HepG2 (cell line): ENCODE results near the gene SLC4A7. TPM values are rescaled to one million over a fixed set of nuclear protein-coding genes. Genes with fewer than 3 reads are reported as not detected.

Experiments used
- ATAC-seq: fragments of 200-7000 bp; cut with Tn5 transposase; 3 replicates; pipeline ENCODE4 v1.9.1; 2020; ENCODE audit warnings: mild to moderate bottlenecking, moderate library complexity
- BruUV-seq: library from RNA; stranded (reverse); fragments of 400-500 nt; replicated peaks from 2 replicates; lab custom pipeline; 2021; lab: Mats Ljungman, UMichigan
- CTCF ChIA-PET: fragments of 300-600 bp; formaldehyde crosslinking; extraction: SDS; loops from one replicate; lab custom pipeline; 2021; ENCODE audit warnings: low total read pairs, inconsistent platforms, low intra/inter-chr PET ratio; lab: Yijun Ruan, JAX
- POLR2A ChIA-PET: fragments of 350-600 bp; sonication (Branson Sonifier 250); formaldehyde crosslinking; loops from one replicate; lab custom pipeline; 2020; ENCODE audit warnings: antibody characterized with exemption, inconsistent platforms; lab: Yijun Ruan, JAX
- DNase-seq: peaks from one replicate; pipeline ENCODE4 v3.0.0-alpha.2; 2015; ENCODE audit warnings: low spot score
- FAIRE-seq: peaks from 3 replicates; lab custom pipeline; 2011; peaks lifted over from hg19 to GRCh38; lab: Jason Lieb, UNC
- H2AFZ ChIP-seq: one replicate; pipeline ENCODE4 v1.6.1; 2011; ENCODE audit warnings: low read length, inconsistent platforms
- H3K27ac ChIP-seq: fragments of 300-600 bp; 3 replicates; pipeline ENCODE4 v1.8.0; 2011; ENCODE audit warnings: mixed run types, mild to moderate bottlenecking, mixed read lengths, low read length, inconsistent platforms; ENCODE audit not compliant: insufficient read depth; ENCODE audit errors: extremely low read length
- H3K27me3 ChIP-seq, 2 experiments: fragments of 200-600 bp in 1 of 2; 2 replicates in 1 of 2; 3 replicates in 1 of 2; pipeline versions ENCODE4 v1.6.0 to v1.8.0; 2011; ENCODE audit warnings: low read length in 2 of 2, mild to moderate bottlenecking in 2 of 2, moderate library complexity in 2 of 2, inconsistent platforms in 1 of 2; ENCODE audit not compliant: insufficient read depth in 2 of 2, control insufficient read depth in 1 of 2
- H3K36me3 ChIP-seq, 2 experiments: fragments of 200-600 bp in 1 of 2; replicated peaks in 1 of 2; 2 replicates in 1 of 2; 3 replicates in 1 of 2; pipeline versions ENCODE4 v1.5.1 to v1.8.0; 2011; ENCODE audit warnings: low read length in 2 of 2, inconsistent platforms in 1 of 2; ENCODE audit not compliant: insufficient read depth in 2 of 2, control insufficient read depth in 1 of 2
- H3K4me1 ChIP-seq: 2 replicates; pipeline ENCODE4 v1.5.1; 2012; ENCODE audit warnings: low read length, inconsistent platforms; ENCODE audit not compliant: insufficient read depth
- H3K4me2 ChIP-seq: 2 replicates; pipeline ENCODE4 v1.6.0; 2011; ENCODE audit warnings: low read depth, low read length, inconsistent platforms
- H3K4me3 ChIP-seq, 3 experiments: fragments of 200-600 bp in 1 of 3; sonication (generic), shearing (Covaris generic) in 1 of 3; replicated peaks in 1 of 3; 2 replicates each; pipeline ENCODE4 v1.5.1; 2011 to 2016; ENCODE audit warnings: low read length in 3 of 3, inconsistent platforms in 2 of 3, low read depth in 2 of 3, mild to moderate bottlenecking in 2 of 3, control low read depth in 1 of 3, mixed read lengths in 1 of 3; ENCODE audit not compliant: insufficient read depth in 1 of 3
- H3K79me2 ChIP-seq: one replicate; pipeline ENCODE4 v1.6.1; 2011; ENCODE audit warnings: low read length, inconsistent platforms; ENCODE audit not compliant: insufficient read depth
- H3K9ac ChIP-seq: 2 replicates; pipeline ENCODE4 v1.6.0; 2011; ENCODE audit warnings: mild to moderate bottlenecking, low read depth, low read length, inconsistent platforms; ENCODE audit not compliant: insufficient read depth
- H3K9me3 ChIP-seq: 2 replicates; pipeline ENCODE4 v1.5.1; 2012; ENCODE audit warnings: mild to moderate bottlenecking, low read length
- H4K20me1 ChIP-seq: 2 replicates; pipeline ENCODE4 v1.6.0; 2011; ENCODE audit warnings: inconsistent platforms, mild to moderate bottlenecking, low read length, moderate library complexity; ENCODE audit not compliant: insufficient read depth
- E2F1 ChIP-seq: sonication (generic); formaldehyde crosslinking; IDR thresholded peaks from 2 replicates; pipeline ENCODE4 v1.5.0; 2020; ENCODE audit warnings: missing genetic modification reagents
- E2F2 ChIP-seq: sonication (generic); formaldehyde crosslinking; IDR thresholded peaks from 2 replicates; pipeline ENCODE4 v1.4.0; 2020; ENCODE audit warnings: missing genetic modification reagents, borderline replicate concordance
- ETV6 ChIP-seq: sonication (generic); formaldehyde crosslinking; conservative IDR thresholded peaks from 2 replicates; pipeline ENCODE4 v1.4.0; 2020; ENCODE audit warnings: missing genetic modification reagents
- GFI1 ChIP-seq: sonication (generic); formaldehyde crosslinking; IDR thresholded peaks from 2 replicates; pipeline ENCODE4 v1.5.0; 2020; ENCODE audit warnings: missing genetic modification reagents, mild to moderate bottlenecking, borderline replicate concordance
- HOXD1 ChIP-seq: sonication (generic); formaldehyde crosslinking; IDR thresholded peaks from 2 replicates; pipeline ENCODE4 v1.5.0; 2020; ENCODE audit warnings: missing genetic modification reagents
- KAT2B ChIP-seq: fragments of 150-350 bp; IDR thresholded peaks from 2 replicates; pipeline ENCODE4 v1.6.1; 2014; ENCODE audit warnings: low read depth, low read length, borderline replicate concordance
- KLF15 ChIP-seq: sonication (generic); formaldehyde crosslinking; IDR thresholded peaks from 2 replicates; pipeline ENCODE4 v1.8.1; 2023; ENCODE audit warnings: borderline replicate concordance, mild to moderate bottlenecking, inconsistent platforms, missing genetic modification reagents, mixed read lengths
- NONO ChIP-seq, 2 experiments: fragments of 450-650 bp in 1 of 2; sonication (generic) in 1 of 2; formaldehyde crosslinking in 1 of 2; IDR thresholded peaks in 1 of 2; conservative IDR thresholded peaks in 1 of 2; 2 replicates each; pipeline versions ENCODE4 v1.6.1 to v1.8.0; 2017 to 2022; ENCODE audit warnings: mild to moderate bottlenecking in 1 of 2, missing genetic modification reagents in 1 of 2, moderate library complexity in 1 of 2
- REL ChIP-seq: sonication (generic); formaldehyde crosslinking; conservative IDR thresholded peaks from 2 replicates; pipeline ENCODE4 v1.8.0; 2022; ENCODE audit warnings: mild to moderate bottlenecking, missing genetic modification reagents, moderate library complexity
- TAF1 ChIP-seq: sonication (generic); formaldehyde crosslinking; IDR thresholded peaks from 2 replicates; pipeline ENCODE4 v1.4.0; 2020; ENCODE audit warnings: missing genetic modification reagents
- TARDBP ChIP-seq: sonication (generic); formaldehyde crosslinking; IDR thresholded peaks from 2 replicates; pipeline ENCODE4 v1.8.0; 2022; ENCODE audit warnings: mild to moderate bottlenecking, missing genetic modification reagents
- ZFX ChIP-seq: sonication (generic); formaldehyde crosslinking; IDR thresholded peaks from 2 replicates; pipeline ENCODE4 v1.4.0; 2020; ENCODE audit warnings: mild to moderate bottlenecking, low read depth, missing genetic modification reagents, moderate library complexity
- ZNF234 ChIP-seq: sonication (generic); formaldehyde crosslinking; conservative IDR thresholded peaks from 2 replicates; pipeline ENCODE4 v1.5.1; 2020; ENCODE audit warnings: mild to moderate bottlenecking, missing genetic modification reagents
- ZNF282 ChIP-seq: fragments of 450-650 bp; IDR thresholded peaks from 2 replicates; pipeline ENCODE4 v1.6.1; 2018; ENCODE audit not compliant: partially characterized antibody
- ZNF292 ChIP-seq: sonication (generic); formaldehyde crosslinking; IDR thresholded peaks from 2 replicates; pipeline ENCODE4 v1.8.1; 2022; ENCODE audit warnings: mild to moderate bottlenecking, low read depth, missing genetic modification reagents, borderline replicate concordance
- ZNF296 ChIP-seq: sonication (generic); formaldehyde crosslinking; conservative IDR thresholded peaks from 2 replicates; pipeline ENCODE4 v1.5.0; 2020; ENCODE audit warnings: mild to moderate bottlenecking, missing genetic modification reagents
- ZNF329 ChIP-seq: sonication (generic); formaldehyde crosslinking; IDR thresholded peaks from 2 replicates; pipeline ENCODE4 v1.9.0; 2021; ENCODE audit warnings: low read depth, mild to moderate bottlenecking, missing genetic modification reagents
- ZNF335 ChIP-seq: sonication (generic); formaldehyde crosslinking; IDR thresholded peaks from 2 replicates; pipeline ENCODE4 v1.4.0; 2020; ENCODE audit warnings: missing genetic modification reagents
- ZNF782 ChIP-seq: sonication (generic); formaldehyde crosslinking; IDR thresholded peaks from 2 replicates; pipeline ENCODE4 v1.4.0; 2020; ENCODE audit warnings: missing genetic modification reagents, mild to moderate bottlenecking, borderline replicate concordance
- ZSCAN21 ChIP-seq: sonication (generic); formaldehyde crosslinking; IDR thresholded peaks from 2 replicates; pipeline ENCODE4 v1.8.0; 2022; ENCODE audit warnings: mild to moderate bottlenecking, missing genetic modification reagents, moderate library complexity, borderline replicate concordance
- WGBS: methylation state at CpG from one replicate; pipeline ENCODE4 v1.1.6; 2017; ENCODE audit warnings: low lambda C conversion rate; 5-methylcytosine and 5-hydroxymethylcytosine counted together
- in situ Hi-C: cut with HindIII; loops from 2 replicates; pipeline ENCODE4 v1.10.0; 2017; ENCODE audit warnings: low pct_unique_long_range_greater_than_20kb; ENCODE audit not compliant: extremely low pct_ligation_motif_present
- intact Hi-C: fragments of 100-400 bp; cut with micrococcal nuclease; formaldehyde crosslinking; loops from one replicate; pipeline ENCODE4 v1.10.0; 2022; ENCODE audit not compliant: unreplicated experiment
- polyA plus RNA-seq, 8 experiments: library from polyadenylated mRNA; depleted of rRNA in 3 of 8; stranded (reverse) in 7 of 8; unstranded in 1 of 8; fragments of >200 nt; fragmentation: Illumina TruSeq in 4 of 8; extraction: Trizol in 4 of 8; gene quantifications; 2 replicates each; pipeline versions ENCODE4 v1.2.1 to v1.2.3, GENCODE V29; 2011 to 2016; ENCODE audit warnings: low read depth in 4 of 8, missing spikeins in 1 of 8, mixed read lengths in 1 of 8; ENCODE audit not compliant: insufficient read depth in 1 of 8
- total RNA-seq, 5 experiments: library from RNA; depleted of rRNA; stranded (reverse); fragments of >200 nt; fragmentation: Illumina TruSeq; extraction: Trizol; gene quantifications; 2 replicates each; pipeline ENCODE4 v1.2.3, GENCODE V29; 2016; ENCODE audit warnings: low read depth in 1 of 5

Gene SLC4A7
- total and polyA plus RNA-seq, 2 of the 13 experiments (the other 11 are each of a cell fraction or from before 2014, with no cell fraction given): 16.4 to 43.8 TPM

- no peak for TF ChIP-seq E2F2 (CRISPR knock-in tag)
These were observed 1.7 kb upstream of the SLC4A7 start (continued) for GRCh38 chr3:27485866-27486265.

GRCh38 chr3:27483117-27484014 is 818 bp downstream of the SLC4A7 start:
- H3K9ac ChIP-seq: peak overlapping the region; percentile 91
- peaks cover 16% of the 10 kb centered on the region; the same call in 1 of the 2 replicates for H4K20me1 ChIP-seq
- POLR2A ChIA-PET: interaction anchor here (1.0 to 1.3 kb wide), 4 partner anchors 38 to 149 kb away, joined by 3 read pairs; no protein-coding TSS in a partner anchor
- H3K9me3 ChIP-seq: no peaks in the 10 kb centered on the region
- no TSS peak for BruUV-seq
- peak overlapping the region; percentile 82 for H3K27ac ChIP-seq
- H3K79me2 ChIP-seq: peaks cover 51% of the 10 kb centered on the region
- H3K27me3 ChIP-seq: no peaks in the 10 kb centered on the region; a peak in 1 of 5 replicates
- H3K4me1 ChIP-seq: peaks cover 45% of the 10 kb centered on the region
- 0 out of 5 replicates have a peak, but pooled peaks cover 0 to 7% of the 10 kb centered on the region in 2 experiments for H3K36me3 ChIP-seq
- no peak overlapping the region for H2AFZ ChIP-seq
- under 1% methylated on average over 40 of the region's 75 CpGs for WGBS
- in situ Hi-C loops: no loop called here
- DNase-seq: peak; percentile 35
- peak overlapping the region; percentile 77 for H3K4me2 ChIP-seq
- H3K4me3 ChIP-seq: peak overlapping the region; percentile 82 to 92 (median 83)
- FAIRE-seq: peak; percentile 75
- CTCF ChIA-PET: no interaction called here
- ATAC-seq: peak; percentile 25
- intact Hi-C loops: loop anchor here (1.0 to 5.0 kb wide), 4 partner anchors 49 to 198 kb away; no protein-coding TSS in a partner anchor
- TF ChIP-seq HOXD1: no peak
- TF ChIP-seq TAF1 (CRISPR knock-in tag): 0 out of 2 replicates have a peak, but pooled peaks have one; percentile 16
- TF ChIP-seq REL (CRISPR knock-in tag): no peak
- TF ChIP-seq ZNF782 (CRISPR knock-in tag): no peak
- TF ChIP-seq ZFX: peak; percentile 42; the same call in 1 of the 2 replicates
- no peak for TF ChIP-seq ZNF329
- no peak for TF ChIP-seq KAT2B
- no peak for TF ChIP-seq ETV6 (CRISPR knock-in tag)
- TF ChIP-seq TARDBP: no peak
- TF ChIP-seq ZNF292 (CRISPR knock-in tag): no peak
- TF ChIP-seq ZNF282: no peak
- no peak for TF ChIP-seq NONO (IDR thresholded peaks at IDR 0.05)
- no peak for TF ChIP-seq NONO (CRISPR knock-in tag; conservative IDR thresholded peaks at IDR 0.05)
- no peak for TF ChIP-seq ZNF296 (CRISPR knock-in tag)
- TF ChIP-seq ZNF234 (CRISPR knock-in tag): no peak
- TF ChIP-seq KLF15 (CRISPR knock-in tag): no peak
- no peak for TF ChIP-seq GFI1 (CRISPR knock-in tag)
- no peak for TF ChIP-seq ZNF335
- no peak for TF ChIP-seq E2F1 (CRISPR knock-in tag)
- no peak for TF ChIP-seq ZSCAN21 (CRISPR knock-in tag)
